HPDE6-E6E7 (cell line): ENCODE measurements around the gene SETD1A.

Experiments used
- DNase-seq: peaks from one replicate; pipeline ENCODE4 v3.0.0; 2011; ENCODE audit warnings: missing footprints; ENCODE audit errors: extremely low spot score

The SETD1A gene

GRCh38 chr16:30957456-30958174, at the start of gene SETD1A:
SETD1A (plus strand) TSS chr16:30957754; CDS start chr16:30958732, 978 bp downstream.
- peak; percentile 92 for DNase-seq

- no peak for DNase-seq
Measured at GRCh38 chr16:30910427-30911029, 47.0 kb upstream of the SETD1A start.

DNA sequence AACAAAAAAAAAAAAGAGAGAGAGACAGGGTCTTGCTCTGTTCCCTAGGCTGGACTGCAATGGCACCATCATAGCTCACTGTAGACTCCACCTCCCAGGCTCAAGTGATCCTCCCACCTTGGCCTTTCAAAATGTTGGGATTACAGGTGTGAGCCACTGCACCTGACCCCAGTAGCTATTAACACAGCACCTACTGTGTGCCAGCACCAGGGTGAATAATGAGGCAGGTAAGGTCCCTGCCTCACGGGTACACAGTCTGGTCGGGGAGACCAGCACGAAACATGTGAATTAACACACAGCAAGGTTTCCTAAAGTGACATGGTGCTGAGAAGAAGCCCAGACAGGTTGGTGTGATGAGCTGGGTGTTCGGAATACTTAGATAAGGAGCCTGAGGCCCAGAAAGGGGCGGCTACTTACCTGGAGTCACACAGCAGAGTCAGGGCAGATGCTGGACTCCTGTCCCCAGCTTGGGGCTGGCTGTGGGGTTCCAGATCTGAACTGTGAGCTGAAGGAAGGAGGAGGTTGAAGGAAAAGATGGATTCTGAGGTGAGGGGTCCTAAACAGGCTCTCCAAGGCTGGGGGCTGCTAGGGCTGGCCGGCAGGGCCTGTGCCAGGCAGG, 44.7 kb upstream of the SETD1A start:
- no peak for DNase-seq

- DNase-seq = no peak
Measured at GRCh38 chr16:30914830-30915229, 42.7 kb upstream of the SETD1A start.

GRCh38 chr16:30918614-30919013, 38.9 kb upstream of the SETD1A start:
- no peak for DNase-seq

DNA sequence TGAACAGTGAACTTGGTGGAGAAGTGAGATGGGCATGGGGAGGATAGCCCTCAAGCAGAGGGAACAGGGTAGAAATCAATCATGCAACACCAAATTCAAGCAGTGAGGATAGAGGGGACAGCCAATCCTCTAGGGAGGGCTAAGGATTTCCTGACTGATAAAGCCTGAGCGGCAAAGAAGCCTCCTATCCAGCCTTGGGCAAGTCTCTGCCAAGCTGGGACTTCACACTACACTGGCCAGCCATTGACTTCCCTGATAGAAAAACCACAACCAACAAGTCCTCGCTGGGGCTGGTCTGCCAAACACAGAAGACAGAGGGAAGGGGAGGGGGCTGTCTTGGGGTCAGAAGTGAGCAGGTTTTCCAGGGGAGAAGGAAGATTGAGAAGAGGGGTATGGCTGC, 36.7 kb upstream of the SETD1A start:
- DNase-seq = no peak

GRCh38 chr16:30921459-30921747, 36.2 kb upstream of the SETD1A start:
- DNase-seq = no peak

- peak; percentile 87 for DNase-seq
Measured at GRCh38 chr16:30921748-30922419, 35.7 kb upstream of the SETD1A start.

DNA sequence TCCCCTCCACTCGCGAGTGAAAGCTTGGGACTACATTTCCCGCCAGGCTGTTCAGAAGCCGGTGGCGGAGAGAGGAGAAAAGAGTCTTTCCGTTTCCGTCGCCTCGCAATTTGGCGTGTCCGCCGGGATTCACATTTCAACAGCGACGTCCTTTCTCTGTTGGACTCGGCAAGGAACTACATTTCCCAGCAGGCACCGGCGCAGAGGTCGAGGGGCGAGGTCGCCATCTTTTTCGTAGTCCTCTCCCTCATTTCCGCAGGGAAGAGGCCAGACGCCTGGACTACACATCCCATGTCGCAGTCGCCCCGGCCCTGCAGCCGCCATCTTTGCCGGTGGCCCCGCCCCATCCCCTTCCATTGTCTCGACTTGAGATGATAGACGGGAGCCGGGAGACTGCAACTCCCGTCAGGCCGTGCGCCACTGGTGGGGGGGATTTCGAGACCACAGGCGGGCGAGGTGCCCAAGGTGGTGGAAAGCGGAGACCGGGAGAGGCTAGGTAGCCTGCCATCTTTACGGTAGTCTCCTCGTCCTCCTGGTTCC, 35.1 kb upstream of the SETD1A start:
- peak; percentile 97 for DNase-seq

- peak; percentile 96 for DNase-seq
Measured at GRCh38 chr16:30922960-30923535, 34.5 kb upstream of the SETD1A start.

GRCh38 chr16:30923554-30924075, 33.9 kb upstream of the SETD1A start, which contains the start of gene FBXL19:
FBXL19 (plus strand) TSS chr16:30923572; CDS start chr16:30925755, 2,183 bp downstream.
- DNase-seq = no peak

- DNase-seq = no peak
Measured at GRCh38 chr16:30924076-30924912, 33.3 kb upstream of the SETD1A start.

GRCh38 chr16:30924913-30925631, 32.5 kb upstream of the SETD1A start:
- no peak for DNase-seq

DNA sequence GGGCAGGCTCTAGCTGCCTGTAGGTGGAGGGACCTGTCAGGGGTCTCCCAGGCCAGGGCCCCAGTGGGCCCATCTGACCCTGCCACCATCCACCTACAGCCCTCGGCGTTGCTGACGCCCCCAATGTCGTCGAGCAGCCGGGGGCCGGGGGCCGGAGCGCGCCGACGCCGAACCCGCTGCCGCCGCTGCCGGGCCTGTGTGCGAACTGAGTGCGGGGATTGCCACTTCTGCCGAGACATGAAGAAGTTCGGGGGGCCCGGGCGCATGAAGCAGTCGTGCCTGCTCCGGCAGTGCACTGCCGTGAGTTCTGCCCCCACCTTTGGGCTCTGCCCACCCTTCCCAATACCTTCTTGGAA, 31.9 kb upstream of the SETD1A start:
- no peak for DNase-seq

- no peak for DNase-seq
Measured at GRCh38 chr16:30925995-30926811, 31.4 kb upstream of the SETD1A start.

GRCh38 chr16:30926937-30927788, 30.4 kb upstream of the SETD1A start:
- DNase-seq = no peak

- no peak for DNase-seq
Measured at GRCh38 chr16:30927789-30928378, 29.7 kb upstream of the SETD1A start.

GRCh38 chr16:30928390-30928789, 29.2 kb upstream of the SETD1A start:
- DNase-seq = no peak
